ENCODE data around the gene APOBEC3B. TPM values are rescaled to one million over a fixed set of nuclear protein-coding genes. Genes with fewer than 3 reads are reported as not detected.
"Not testable (repeated sequence)": the region's sequence is repeated elsewhere in the genome, so short reads cannot be mapped to it uniquely, and the experiment has no call there.

APOBEC3B gene
- polyA plus RNA-seq, 1 donor from 2014 or later = not detected

GRCh38 chr22:38981005-38981991 lies 849 bp upstream of the APOBEC3B start:
- Histone ChIP-seq H3K4me3 (ENCODE audit: low read length) (no peak overlapping the region), H3K36me3 (ENCODE audit: insufficient read depth, low read length) (no peaks in the 10 kb centered on the region), H3K27me3 (ENCODE audit: insufficient read depth, low read depth, low read length) (no peaks in the 10 kb centered on the region), H3K4me2 (ENCODE audit: low read length) (no peak overlapping the region), H3K9ac (ENCODE audit: low read length) (no peak overlapping the region), H3K27ac (ENCODE audit: low read length) (no peak overlapping the region), H2AFZ (ENCODE audit: low read depth, low read length) (no peak overlapping the region), H4K20me1 (ENCODE audit: insufficient read depth) (no peaks in the 10 kb centered on the region), H3K9me2 (ENCODE audit: insufficient read depth, low read length) (no peaks in the 10 kb centered on the region), H3F3A (ENCODE audit: insufficient read depth, low read length, poor library complexity, severe bottlenecking) (no peaks in the 10 kb centered on the region), H3K9me3 (ENCODE audit: low read length) (no peaks in the 10 kb centered on the region), H3K79me2 (replicated peaks; ENCODE audit: insufficient read depth, low read length) (no peaks in the 10 kb centered on the region)
- TF ChIP-seq TAF1 (IDR thresholded peaks at IDR 0.05; ENCODE audit: low read depth) = no peak
- peak; percentile 39 for TF ChIP-seq CTCF (IDR thresholded peaks at IDR 0.05; ENCODE audit: poor library complexity, severe bottlenecking)

- Histone ChIP-seq H3K27ac (ENCODE audit: low read length) (no peak overlapping the region), H3K27me3 (ENCODE audit: insufficient read depth, low read depth, low read length) (no peaks in the 10 kb centered on the region), H3K4me3 (ENCODE audit: low read length) (no peak overlapping the region), H3F3A (ENCODE audit: insufficient read depth, low read length, poor library complexity, severe bottlenecking) (no peaks in the 10 kb centered on the region), H2AFZ (ENCODE audit: low read depth, low read length) (no peak overlapping the region), H3K9me3 (ENCODE audit: low read length) (no peaks in the 10 kb centered on the region), H3K9ac (ENCODE audit: low read length) (no peak overlapping the region), H3K79me2 (replicated peaks; ENCODE audit: insufficient read depth, low read length) (no peaks in the 10 kb centered on the region), H3K36me3 (ENCODE audit: insufficient read depth, low read length) (no peaks in the 10 kb centered on the region), H4K20me1 (ENCODE audit: insufficient read depth) (no peaks in the 10 kb centered on the region), H3K9me2 (ENCODE audit: insufficient read depth, low read length) (no peaks in the 10 kb centered on the region), H3K4me2 (ENCODE audit: low read length) (no peak overlapping the region)
- TF ChIP-seq POLR2AphosphoS5 (IDR thresholded peaks at IDR 0.05) = no peak
- TF ChIP-seq EZH2 (IDR thresholded peaks at IDR 0.05; ENCODE audit: borderline replicate concordance, insufficient read depth, low read length, poor library complexity, severe bottlenecking) = no peak
- TF ChIP-seq CTCF (IDR thresholded peaks at IDR 0.05; ENCODE audit: poor library complexity, severe bottlenecking) = no peak
- no peak for TF ChIP-seq MXI1 (conservative IDR thresholded peaks at IDR 0.05; ENCODE audit: poor library complexity, severe bottlenecking)
- no peak for TF ChIP-seq REST (IDR thresholded peaks at IDR 0.05; ENCODE audit: borderline replicate concordance)
- no peak for TF ChIP-seq EP300 (conservative IDR thresholded peaks at IDR 0.05; ENCODE audit: poor library complexity, severe bottlenecking)
- TF ChIP-seq TAF1 (IDR thresholded peaks at IDR 0.05; ENCODE audit: low read depth) = no peak
- no peak for TF ChIP-seq RAD21 (conservative IDR thresholded peaks at IDR 0.05)
- no peak for TF ChIP-seq SMC3 (conservative IDR thresholded peaks at IDR 0.05; ENCODE audit: poor library complexity)
Observed at GRCh38 chr22:38984224-38984623, 2.1 kb downstream of the APOBEC3B start.

GRCh38 chr22:38984784-38985757 lies 2.9 kb downstream of the APOBEC3B start:
- not testable (repeated sequence) for H3K9me2 ChIP-seq (ENCODE audit: insufficient read depth, low read length); H3F3A ChIP-seq (ENCODE audit: insufficient read depth, low read length, poor library complexity, severe bottlenecking); H3K79me2 ChIP-seq (replicated peaks; ENCODE audit: insufficient read depth, low read length); H2AFZ ChIP-seq (ENCODE audit: low read depth, low read length); H3K27ac ChIP-seq (ENCODE audit: low read length); H3K27me3 ChIP-seq (ENCODE audit: insufficient read depth, low read depth, low read length); H3K36me3 ChIP-seq (ENCODE audit: insufficient read depth, low read length); H3K4me2 ChIP-seq (ENCODE audit: low read length); H4K20me1 ChIP-seq (ENCODE audit: insufficient read depth); H3K4me3 ChIP-seq (ENCODE audit: low read length); H3K9ac ChIP-seq (ENCODE audit: low read length); H3K9me3 ChIP-seq (ENCODE audit: low read length)

Data from neural cell (in vitro differentiated cells).